Muscle of back (tissue), 11 donors: ENCODE results near the gene AKIRIN2. TPM values are rescaled to one million over a fixed set of nuclear protein-coding genes. Genes with fewer than 3 reads are reported as not detected.

ENCODE experiments used
- DNase-seq, 3 donors: peaks; one replicate each; pipeline versions ENCODE4 v3.0.0 to v3.0.0-alpha.2; 2013
- polyA plus RNA-seq, 10 donors: library from polyadenylated mRNA; unstranded; fragments of 120-200 nt; gene quantifications; one replicate each; pipeline ENCODE4 v1.2.1, GENCODE V29; 2013; ENCODE audit not compliant: insufficient read length in 10 of 10

Gene AKIRIN2
- polyA plus RNA-seq, 10 donors, result 35.6 to 45.7 (median 41.5) TPM

- no peak for DNase-seq
These were observed 41.7 kb downstream of the AKIRIN2 start for GRCh38 chr6:87660226-87660911.

- DNase-seq, result no peak
These were observed 43.5 kb downstream of the AKIRIN2 start for GRCh38 chr6:87658516-87658915.

GRCh38 chr6:87656857-87657256 is 45.2 kb downstream of the AKIRIN2 start:
- no peak for DNase-seq

- no peak for DNase-seq
These were observed 46.2 kb downstream of the AKIRIN2 start for GRCh38 chr6:87655824-87656223.

- DNase-seq, result no peak
These were observed 47.1 kb downstream of the AKIRIN2 start for GRCh38 chr6:87654875-87655454.

GRCh38 chr6:87654122-87654521 is 47.9 kb downstream of the AKIRIN2 start:
- DNase-seq, result no peak

- DNase-seq, result no peak
These were observed 48.7 kb downstream of the AKIRIN2 start for GRCh38 chr6:87653074-87653962.

GRCh38 chr6:87645080-87645479 is 57.0 kb downstream of the AKIRIN2 start:
- DNase-seq, result no peak

GRCh38 chr6:87641065-87641692 is 60.9 kb downstream of the AKIRIN2 start:
- no peak for DNase-seq

- no peak for DNase-seq
These were observed 62.7 kb downstream of the AKIRIN2 start for GRCh38 chr6:87639373-87639772.

- no peak for DNase-seq
These were observed 64.9 kb downstream of the AKIRIN2 start for GRCh38 chr6:87637106-87637505.

GRCh38 chr6:87636315-87636714 is 65.7 kb downstream of the AKIRIN2 start:
- no peak for DNase-seq

- DNase-seq, result no peak
These were observed 68.2 kb downstream of the AKIRIN2 start for GRCh38 chr6:87633851-87634250.

- DNase-seq, result no peak
These were observed 71.3 kb downstream of the AKIRIN2 start for GRCh38 chr6:87630746-87631145.

GRCh38 chr6:87628881-87629280 is 73.2 kb downstream of the AKIRIN2 start:
- DNase-seq, result no peak

- no peak for DNase-seq
These were observed 73.6 kb downstream of the AKIRIN2 start for GRCh38 chr6:87628424-87628823.

Other genes with a start within 250 kb of the AKIRIN2 start
- 10 to 100 TPM; 16.4 to 23.8 (median 19.7) TPM for gene SLC35A1, start 229.3 kb downstream of the AKIRIN2 start, polyA plus RNA-seq
- 10 to 100 TPM; 38.2 to 55.2 (median 46.7) TPM for gene RARS2, start 112.2 kb downstream of the AKIRIN2 start, polyA plus RNA-seq
- 10 to 100 TPM; 20.5 to 31.4 (median 27.7) TPM for gene ORC3, start 112.1 kb downstream of the AKIRIN2 start, polyA plus RNA-seq